Cardiac fibroblast (primary cell): ENCODE results near the gene RNF213.
A peak's percentile ranks its signal among the peaks of the same experiment; 100 is the strongest.

Source experiments
- DNase-seq, 2 donors: peaks; one replicate each; pipeline versions ENCODE4 v3.0.0 to v3.0.0-alpha.2; 2010; ENCODE audit warnings: low read depth in 2 of 2
- H3K4me3 ChIP-seq, 2 donors: replicated peaks in 1 of 2; 1 replicate in 1 of 2; 2 replicates in 1 of 2; pipeline ENCODE4 v1.5.1; 2011; ENCODE audit warnings: low read depth in 2 of 2, low read length in 2 of 2, mild to moderate bottlenecking in 2 of 2, moderate library complexity in 1 of 2
- TF ChIP-seq, protein P1 (sequence below): IDR thresholded peaks from one replicate; pipeline ENCODE4 v1.5.1; 2011; ENCODE audit warnings: low read depth, mild to moderate bottlenecking, low read length, inconsistent platforms

RNF213 gene

DNA sequence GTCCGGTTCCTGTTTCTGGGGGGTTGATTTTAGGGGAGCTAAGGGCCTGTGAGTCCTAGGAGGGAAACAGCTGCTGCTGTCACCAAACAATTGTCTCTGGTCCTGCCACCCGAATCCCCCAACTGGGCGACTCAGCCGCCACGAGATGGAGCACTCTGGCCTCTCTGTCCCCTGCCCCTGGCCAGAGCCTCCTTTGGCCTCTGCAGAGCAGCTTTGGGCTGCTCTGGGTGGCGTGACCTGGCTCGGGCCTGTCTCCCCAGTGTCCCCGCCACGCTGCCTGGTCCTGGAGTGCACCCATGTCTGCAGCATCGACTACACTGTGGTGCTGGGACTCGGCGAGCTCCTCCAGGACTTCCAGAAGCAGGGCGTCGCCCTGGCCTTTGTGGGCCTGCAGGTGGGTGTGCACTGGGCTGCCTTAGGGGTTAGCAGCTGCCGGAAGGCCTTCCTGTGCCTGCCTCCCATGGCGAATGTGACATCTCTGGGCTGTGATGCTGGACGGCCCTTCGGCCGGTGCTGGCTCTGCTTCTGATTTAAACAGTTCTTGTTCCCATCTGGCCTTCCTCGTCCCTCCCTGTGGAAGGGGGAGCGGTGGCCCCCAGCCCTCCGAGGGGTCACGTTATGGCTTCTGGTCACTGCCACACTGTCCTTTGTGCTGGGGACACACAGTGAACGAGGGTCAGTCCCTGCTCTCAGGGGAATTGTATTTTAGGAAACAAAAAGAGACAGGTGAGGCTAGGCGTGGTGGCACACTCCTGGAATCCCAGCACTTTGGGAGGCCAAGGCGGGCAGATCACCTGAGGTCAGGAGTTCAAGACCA, 11.6 kb upstream of the RNF213 start:
- TF ChIP-seq, protein P1, sequence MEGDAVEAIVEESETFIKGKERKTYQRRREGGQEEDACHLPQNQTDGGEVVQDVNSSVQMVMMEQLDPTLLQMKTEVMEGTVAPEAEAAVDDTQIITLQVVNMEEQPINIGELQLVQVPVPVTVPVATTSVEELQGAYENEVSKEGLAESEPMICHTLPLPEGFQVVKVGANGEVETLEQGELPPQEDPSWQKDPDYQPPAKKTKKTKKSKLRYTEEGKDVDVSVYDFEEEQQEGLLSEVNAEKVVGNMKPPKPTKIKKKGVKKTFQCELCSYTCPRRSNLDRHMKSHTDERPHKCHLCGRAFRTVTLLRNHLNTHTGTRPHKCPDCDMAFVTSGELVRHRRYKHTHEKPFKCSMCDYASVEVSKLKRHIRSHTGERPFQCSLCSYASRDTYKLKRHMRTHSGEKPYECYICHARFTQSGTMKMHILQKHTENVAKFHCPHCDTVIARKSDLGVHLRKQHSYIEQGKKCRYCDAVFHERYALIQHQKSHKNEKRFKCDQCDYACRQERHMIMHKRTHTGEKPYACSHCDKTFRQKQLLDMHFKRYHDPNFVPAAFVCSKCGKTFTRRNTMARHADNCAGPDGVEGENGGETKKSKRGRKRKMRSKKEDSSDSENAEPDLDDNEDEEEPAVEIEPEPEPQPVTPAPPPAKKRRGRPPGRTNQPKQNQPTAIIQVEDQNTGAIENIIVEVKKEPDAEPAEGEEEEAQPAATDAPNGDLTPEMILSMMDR = no peak
- DNase-seq = no peak
- no peak overlapping the region for H3K4me3 ChIP-seq

DNA sequence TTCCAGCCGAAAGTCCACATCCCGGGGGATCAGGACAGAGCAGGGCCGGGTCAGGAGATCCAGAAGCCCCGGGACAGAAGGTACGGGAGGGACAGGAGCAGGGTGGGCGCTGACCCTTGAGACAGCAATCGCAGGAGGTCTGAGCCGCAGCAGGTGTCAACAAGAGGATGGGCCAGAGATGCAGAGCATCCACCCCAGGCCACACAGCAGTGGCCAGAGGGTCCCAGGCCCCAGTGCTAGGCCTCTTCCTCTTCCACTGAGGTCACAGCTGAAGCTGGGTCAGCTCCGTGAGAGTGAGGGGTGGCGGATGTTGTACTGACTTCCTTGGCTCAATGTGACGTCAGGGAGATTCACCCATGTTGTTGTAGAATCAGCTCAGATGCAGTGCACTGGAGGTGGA, 8.7 kb upstream of the RNF213 start:
- DNase-seq = no peak
- H3K4me3 ChIP-seq = no peak overlapping the region
- TF ChIP-seq, protein P1 = no peak

DNA sequence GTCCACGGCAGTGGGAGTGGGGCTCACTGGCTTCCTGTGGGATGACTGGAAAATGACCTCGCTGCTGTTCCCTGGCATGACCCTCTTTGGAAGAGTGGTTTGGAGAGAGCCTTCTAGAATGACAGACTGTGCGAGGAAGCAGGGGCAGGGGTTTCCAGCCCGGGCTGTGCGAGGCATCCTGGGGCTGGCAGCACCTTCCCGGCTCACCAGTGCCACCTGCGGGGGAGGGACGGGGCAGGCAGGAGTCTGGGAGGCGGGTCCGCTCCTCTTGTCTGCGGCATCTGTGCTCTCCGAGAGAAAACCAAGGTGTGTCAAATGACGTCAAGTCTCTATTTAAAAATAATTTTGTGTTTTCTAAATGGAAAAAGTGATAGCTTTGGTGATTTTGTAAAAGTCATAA, 7.8 kb upstream of the RNF213 start:
- peak in 1 of 2 donors; percentile 18 for DNase-seq
- TF ChIP-seq, protein P1 = peak; percentile 39
- H3K4me3 ChIP-seq = no peak overlapping the region

DNA sequence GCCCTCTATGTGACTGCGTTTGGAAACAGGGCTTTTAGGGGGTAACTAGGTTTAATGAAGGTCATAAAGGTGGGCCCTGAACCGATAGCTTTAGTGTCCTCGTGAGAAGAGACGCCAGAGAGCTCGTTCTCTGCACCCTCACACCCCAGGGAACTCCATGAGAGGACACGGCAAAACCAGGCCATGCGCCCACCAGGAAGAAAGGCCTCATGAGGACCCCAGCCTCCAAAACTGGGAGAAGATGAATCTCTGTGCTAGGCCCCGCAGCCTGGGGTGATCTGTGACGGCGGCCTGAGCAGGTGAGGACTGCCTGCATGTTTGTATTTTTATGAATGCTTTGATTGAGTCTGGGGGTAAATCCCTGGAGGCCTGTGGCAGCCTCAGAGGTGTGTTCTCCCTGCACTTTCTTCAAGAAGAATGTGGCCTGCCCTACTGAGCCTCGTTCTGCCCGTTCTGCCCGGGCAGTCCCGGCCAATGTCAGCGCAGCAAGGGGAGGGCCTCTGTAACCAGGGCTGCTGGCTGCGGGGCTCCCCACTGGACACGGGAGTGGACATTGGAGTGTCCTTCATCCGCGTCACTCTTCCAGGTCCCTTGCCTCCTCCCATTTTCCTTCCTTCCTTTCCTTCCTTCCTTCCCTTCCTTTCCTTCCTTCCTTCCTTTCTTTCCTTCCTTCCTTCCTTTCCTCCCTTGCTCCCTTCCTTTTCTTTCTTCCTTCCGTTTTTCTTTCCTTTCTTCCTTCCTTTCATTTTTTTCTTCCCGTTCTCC, 6.8 kb upstream of the RNF213 start:
- no peak overlapping the region for H3K4me3 ChIP-seq
- no peak for DNase-seq
- TF ChIP-seq, protein P1 = no peak

DNA sequence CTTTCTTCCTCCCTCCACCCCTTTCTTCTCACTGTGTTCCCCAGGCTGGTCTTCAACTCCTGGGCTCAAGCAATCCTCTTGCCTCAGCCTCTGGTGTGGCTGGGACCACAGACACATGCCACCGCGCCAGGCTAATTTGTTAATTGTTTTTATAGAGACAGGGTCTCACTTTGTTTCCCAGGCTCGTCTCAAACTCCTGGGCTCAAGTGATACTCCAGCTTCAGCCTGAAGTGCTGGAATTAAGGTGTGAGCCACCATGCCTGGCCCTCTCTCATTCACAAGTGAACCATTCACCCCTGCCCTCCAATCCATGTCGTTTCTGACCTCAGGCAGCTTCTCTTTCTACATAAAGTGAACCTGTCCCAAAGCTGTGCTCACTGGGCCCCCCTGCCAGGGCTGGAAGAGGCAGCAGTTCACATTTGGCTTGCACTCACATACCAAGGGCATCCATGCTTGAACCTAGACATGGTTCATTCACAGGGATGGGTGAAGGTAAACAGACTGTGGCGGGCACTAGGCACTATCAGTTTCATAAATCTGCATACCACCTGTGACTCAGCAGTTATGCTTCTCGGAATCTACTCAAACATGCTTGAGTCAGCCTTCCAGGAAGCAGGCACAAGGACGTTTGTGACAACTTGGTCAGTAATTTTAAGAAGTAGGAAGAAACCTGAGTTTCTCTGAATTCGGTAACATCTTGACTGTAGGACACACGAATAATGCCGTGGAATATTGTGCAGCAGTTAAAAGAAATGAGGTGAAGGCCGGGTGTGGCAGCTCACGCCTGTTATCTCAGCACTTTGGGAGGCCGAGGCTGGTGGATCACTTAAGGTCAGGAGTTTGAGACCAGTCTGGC, 6.0 kb upstream of the RNF213 start:
- TF ChIP-seq, protein P1 = no peak
- no peak overlapping the region for H3K4me3 ChIP-seq
- DNase-seq = peak; percentile 79 to 92

DNA sequence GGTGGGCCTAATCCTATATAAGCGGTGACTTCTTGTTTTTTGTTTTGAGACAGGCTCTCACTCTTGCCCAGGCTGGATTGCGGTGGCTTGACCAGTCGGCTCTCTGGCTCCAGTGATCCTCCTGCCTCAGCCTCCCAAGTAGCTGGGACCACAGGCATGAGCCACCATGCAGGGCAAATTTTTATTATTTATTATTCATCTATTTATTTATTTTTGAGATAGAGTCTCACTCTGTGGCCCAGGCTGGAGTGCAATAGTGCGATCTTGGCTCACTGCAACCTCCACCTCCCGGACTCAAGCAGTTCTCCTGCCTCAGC, 4.7 kb upstream of the RNF213 start:
- no peak for DNase-seq
- no peak overlapping the region for H3K4me3 ChIP-seq
- TF ChIP-seq, protein P1 = no peak
